Activated CD4-positive, alpha-beta memory T cell treated with anti-CD3 and anti-CD28 coated beads for 36 hours (primary cell): Measurements from ENCODE around the gene GGPS1. TPM values are rescaled to one million over a fixed set of nuclear protein-coding genes. Genes with fewer than 3 reads are reported as not detected.

ENCODE experiments used
- CTCF ChIA-PET: fragments of 350-600 bp; sonication (Branson Sonifier 250); formaldehyde crosslinking; loops from one replicate; lab custom pipeline; 2021; ENCODE audit warnings: antibody characterized with exemption, inconsistent platforms; lab: Charles Lee
- POLR2A ChIA-PET: fragments of 350-600 bp; sonication (Branson Sonifier 250); formaldehyde crosslinking; loops from one replicate; lab custom pipeline; 2021; ENCODE audit warnings: antibody characterized with exemption; lab: Charles Lee
- DNase-seq: peaks from one replicate; pipeline ENCODE4 v3.0.0-alpha.2; 2020
- H3K27ac Mint-ChIP-seq: one replicate; pipeline ENCODE4 v1.8.0; 2021; ENCODE audit warnings: mixed read lengths
- H3K27me3 Mint-ChIP-seq: one replicate; pipeline ENCODE4 v1.8.0; 2021; ENCODE audit warnings: mixed read lengths
- H3K36me3 Mint-ChIP-seq: one replicate; pipeline ENCODE4 v1.8.0; 2021; ENCODE audit warnings: mixed read lengths
- H3K4me1 Mint-ChIP-seq: one replicate; pipeline ENCODE4 v1.8.0; 2021; ENCODE audit warnings: low read depth, mixed read lengths
- H3K4me3 Mint-ChIP-seq: one replicate; pipeline ENCODE4 v1.8.0; 2021; ENCODE audit warnings: mild to moderate bottlenecking, mixed read lengths
- H3K9me3 Mint-ChIP-seq: one replicate; pipeline ENCODE4 v1.8.0; 2021; ENCODE audit warnings: mixed read lengths
- intact Hi-C: fragments of 100-400 bp; cut with micrococcal nuclease; formaldehyde crosslinking; loops from one replicate; pipeline ENCODE4 v1.15.1; 2023
- total RNA-seq, 2 experiments: library from RNA; stranded (reverse); gene quantifications; one replicate each; pipeline ENCODE4 v1.2.3, GENCODE V29; 2021

Gene GGPS1
- total RNA-seq, 2 experiments from 2014 or later, result 36.1 to 37.5 TPM

- Mint-ChIP-seq H3K36me3 (peaks cover 3% of the 10 kb centered on the region), H3K9me3 (peaks cover 4% of the 10 kb centered on the region), H3K27me3 (no peaks in the 10 kb centered on the region), H3K27ac (no peak overlapping the region), H3K4me3 (no peak overlapping the region), H3K4me1 (peaks cover 52% of the 10 kb centered on the region)
- POLR2A ChIA-PET, result interaction anchor here (0.7 kb wide), 1 partner anchor 85 kb away, joined by 3 read pairs; no protein-coding TSS in a partner anchor
- no peak for DNase-seq
- intact Hi-C loops, result no loop called here
- CTCF ChIA-PET, result interaction anchor here (0.7 kb wide), 1 partner anchor 12 kb away, joined by 3 read pairs; no protein-coding TSS in a partner anchor
Observed at GRCh38 chr1:235292790-235293189, 35.6 kb upstream of the GGPS1 start.

GRCh38 chr1:235293322-235293942, 34.9 kb upstream of the GGPS1 start:
- no peak overlapping the region for H3K4me3 Mint-ChIP-seq
- ChIA-PET CTCF (interaction anchor here (1.0 to 1.1 kb wide), 2 partner anchors 10 to 123 kb away, joined by 3 read pairs; no protein-coding TSS in a partner anchor), POLR2A (no interaction called here)
- peak overlapping the region; percentile 18 for H3K27ac Mint-ChIP-seq
- H3K4me1 Mint-ChIP-seq, result peaks cover 52% of the 10 kb centered on the region
- no peaks in the 10 kb centered on the region for H3K27me3 Mint-ChIP-seq
- intact Hi-C loops, result no loop called here
- no peak for DNase-seq
- peaks cover 4% of the 10 kb centered on the region for H3K9me3 Mint-ChIP-seq
- peaks cover 3% of the 10 kb centered on the region for H3K36me3 Mint-ChIP-seq

- H3K9me3 Mint-ChIP-seq, result peaks cover 4% of the 10 kb centered on the region
- intact Hi-C loops, result no loop called here
- no peak for DNase-seq
- peak overlapping the region; percentile 69 for H3K27ac Mint-ChIP-seq
- CTCF ChIA-PET, result no interaction called here
- H3K36me3 Mint-ChIP-seq, result peaks cover 3% of the 10 kb centered on the region
- H3K4me1 Mint-ChIP-seq, result peaks cover 49% of the 10 kb centered on the region
- POLR2A ChIA-PET, result no interaction called here
- no peaks in the 10 kb centered on the region for H3K27me3 Mint-ChIP-seq
- H3K4me3 Mint-ChIP-seq, result no peak overlapping the region
Observed at GRCh38 chr1:235295902-235296350, 32.4 kb upstream of the GGPS1 start.

- POLR2A ChIA-PET, result no interaction called here
- Mint-ChIP-seq H3K4me1 (peaks cover 49% of the 10 kb centered on the region), H3K27ac (peak overlapping the region; percentile 76), H3K4me3 (no peak overlapping the region), H3K27me3 (no peaks in the 10 kb centered on the region), H3K36me3 (peaks cover 3% of the 10 kb centered on the region), H3K9me3 (peaks cover 4% of the 10 kb centered on the region)
- intact Hi-C loops, result loop anchor here (1.0 kb wide), 2 partner anchors 9 to 32 kb away; partner anchors contain the start of genes ARID4B and GGPS1
- DNase-seq, result no peak
- CTCF ChIA-PET, result no interaction called here
Observed at GRCh38 chr1:235296729-235297128, 31.6 kb upstream of the GGPS1 start.

- no peaks in the 10 kb centered on the region for H3K27me3 Mint-ChIP-seq
- peaks cover 4% of the 10 kb centered on the region for H3K9me3 Mint-ChIP-seq
- H3K4me1 Mint-ChIP-seq, result peaks cover 53% of the 10 kb centered on the region
- ChIA-PET POLR2A (no interaction called here), CTCF (no interaction called here)
- intact Hi-C loops, result loop anchor here (1.0 kb wide), 2 partner anchors 8 to 31 kb away; partner anchors contain the start of genes ARID4B and GGPS1
- peak overlapping the region; percentile 66 for H3K4me3 Mint-ChIP-seq
- H3K27ac Mint-ChIP-seq, result peak overlapping the region; percentile 79
- DNase-seq, result no peak
- peaks cover 3% of the 10 kb centered on the region for H3K36me3 Mint-ChIP-seq
Observed at GRCh38 chr1:235297579-235297978, 30.8 kb upstream of the GGPS1 start.

- Mint-ChIP-seq H3K27ac (peak overlapping the region; percentile 54), H3K27me3 (no peaks in the 10 kb centered on the region), H3K36me3 (peaks cover 3% of the 10 kb centered on the region), H3K4me1 (peaks cover 51% of the 10 kb centered on the region), H3K9me3 (peaks cover 4% of the 10 kb centered on the region), H3K4me3 (no peak overlapping the region)
- POLR2A ChIA-PET, result no interaction called here
- intact Hi-C loops, result loop anchor here (2.0 kb wide), 1 partner anchor 14 kb away; no protein-coding TSS in a partner anchor
- CTCF ChIA-PET, result interaction anchor here (1.0 to 1.3 kb wide), 2 partner anchors 9 to 15 kb away, joined by 3 read pairs; no protein-coding TSS in a partner anchor
- no peak for DNase-seq
Observed at GRCh38 chr1:235298758-235299157, 29.6 kb upstream of the GGPS1 start.

- H3K4me3 Mint-ChIP-seq, result no peak overlapping the region
- DNase-seq, result no peak
- peaks cover 3% of the 10 kb centered on the region for H3K36me3 Mint-ChIP-seq
- H3K9me3 Mint-ChIP-seq, result peaks cover 4% of the 10 kb centered on the region
- CTCF ChIA-PET, result interaction anchor here (1.0 to 1.3 kb wide), 2 partner anchors 9 to 14 kb away, joined by 3 read pairs; no protein-coding TSS in a partner anchor
- H3K4me1 Mint-ChIP-seq, result peaks cover 53% of the 10 kb centered on the region
- intact Hi-C loops, result loop anchor here (2.0 kb wide), 1 partner anchor 13 kb away; no protein-coding TSS in a partner anchor
- POLR2A ChIA-PET, result interaction anchor here (1.2 to 1.7 kb wide), 2 partner anchors 15 to 25 kb away, joined by 3 to 4 read pairs; no protein-coding TSS in a partner anchor
- peak overlapping the region; percentile 54 for H3K27ac Mint-ChIP-seq
- no peaks in the 10 kb centered on the region for H3K27me3 Mint-ChIP-seq
Observed at GRCh38 chr1:235299169-235299858, 29.1 kb upstream of the GGPS1 start.

GRCh38 chr1:235302143-235302542, 26.2 kb upstream of the GGPS1 start:
- CTCF ChIA-PET, result no interaction called here
- DNase-seq, result no peak
- no peaks in the 10 kb centered on the region for H3K9me3 Mint-ChIP-seq
- no peaks in the 10 kb centered on the region for H3K27me3 Mint-ChIP-seq
- no peaks in the 10 kb centered on the region for H3K36me3 Mint-ChIP-seq
- peaks cover 66% of the 10 kb centered on the region for H3K4me1 Mint-ChIP-seq
- POLR2A ChIA-PET, result no interaction called here
- intact Hi-C loops, result no loop called here
- H3K27ac Mint-ChIP-seq, result no peak overlapping the region
- no peak overlapping the region for H3K4me3 Mint-ChIP-seq

GRCh38 chr1:235304549-235305451, 23.6 kb upstream of the GGPS1 start:
- Mint-ChIP-seq H3K4me1 (peaks cover 51% of the 10 kb centered on the region), H3K27me3 (no peaks in the 10 kb centered on the region), H3K4me3 (peak overlapping the region; percentile 49), H3K9me3 (no peaks in the 10 kb centered on the region), H3K27ac (peak overlapping the region; percentile 87), H3K36me3 (peaks cover 2% of the 10 kb centered on the region)
- intact Hi-C loops, result loop anchor here (1.0 to 2.0 kb wide), 3 partner anchors 7 to 24 kb away; partner anchors contain the start of genes ARID4B and GGPS1
- DNase-seq, result peak; percentile 36
- ChIA-PET POLR2A (interaction anchor here (0.5 to 1.0 kb wide), 2 partner anchors 15 to 63 kb away, joined by 3 to 5 read pairs; partner anchors contain the start of gene TBCE), CTCF (interaction anchor here (0.7 to 0.9 kb wide), 3 partner anchors 12 to 215 kb away, joined by 3 read pairs; no protein-coding TSS in a partner anchor)

- H3K4me3 Mint-ChIP-seq, result no peak overlapping the region
- ChIA-PET POLR2A (interaction anchor here (0.7 to 1.1 kb wide), 3 partner anchors 11 to 60 kb away, joined by 3 to 4 read pairs (median 3); no protein-coding TSS in a partner anchor), CTCF (interaction anchor here (0.7 kb wide), 2 partner anchors 8 to 666 kb away, joined by 3 read pairs; no protein-coding TSS in a partner anchor)
- peaks cover 5% of the 10 kb centered on the region for H3K36me3 Mint-ChIP-seq
- H3K9me3 Mint-ChIP-seq, result no peaks in the 10 kb centered on the region
- H3K4me1 Mint-ChIP-seq, result peaks cover 56% of the 10 kb centered on the region
- intact Hi-C loops, result no loop called here
- H3K27ac Mint-ChIP-seq, result peak overlapping the region; percentile 56
- DNase-seq, result no peak
- H3K27me3 Mint-ChIP-seq, result no peaks in the 10 kb centered on the region
Observed at GRCh38 chr1:235307158-235308124, 20.9 kb upstream of the GGPS1 start.
